GM18507 (cell line): ENCODE results near the gene APIP.

Experiments
- DNase-seq: peaks from one replicate; pipeline ENCODE4 v3.0.0; 2011; ENCODE audit warnings: low read depth; ENCODE audit not compliant: insufficient read length; ENCODE audit errors: extremely low spot score
- FAIRE-seq: peaks from 2 replicates; lab custom pipeline; 2011; peaks lifted over from hg19 to GRCh38; lab: Jason Lieb, UNC

Gene APIP

DNA sequence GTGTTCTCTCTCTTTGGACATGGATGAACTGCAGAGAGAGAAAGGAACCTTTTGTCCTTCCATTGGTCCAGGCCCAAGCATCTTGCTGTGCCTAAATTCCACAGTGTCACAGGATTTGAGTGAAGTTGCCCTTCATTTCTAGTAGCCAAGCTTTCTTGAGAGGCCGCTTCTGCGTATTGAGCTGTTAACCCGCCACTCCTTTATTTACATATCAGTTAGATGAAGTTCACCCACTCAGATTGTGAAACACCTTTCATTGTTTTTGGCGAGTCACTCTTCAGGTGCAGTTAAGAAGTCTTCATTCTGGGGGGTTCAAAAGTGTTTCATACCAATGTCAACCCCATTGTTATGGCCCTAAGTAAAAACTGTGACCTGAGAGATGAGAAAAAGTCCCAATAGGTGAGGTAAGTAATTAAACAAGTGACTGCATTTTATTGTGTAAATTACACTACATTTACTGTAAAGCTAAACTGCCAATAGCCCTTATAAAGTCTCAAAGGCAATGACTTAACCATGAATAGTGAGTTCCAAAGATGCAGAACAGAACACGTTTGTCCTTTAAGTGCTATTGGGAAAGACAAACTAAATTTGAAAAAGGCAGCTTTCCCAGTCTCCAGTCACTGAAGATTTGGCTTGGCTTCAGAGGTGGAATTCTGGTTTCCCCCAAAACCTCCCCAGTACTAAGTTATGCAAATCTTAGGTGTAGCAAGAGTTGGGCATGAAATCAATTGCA is 61.0 kb downstream of the APIP start:
- no peak for FAIRE-seq
- no peak for DNase-seq

DNA sequence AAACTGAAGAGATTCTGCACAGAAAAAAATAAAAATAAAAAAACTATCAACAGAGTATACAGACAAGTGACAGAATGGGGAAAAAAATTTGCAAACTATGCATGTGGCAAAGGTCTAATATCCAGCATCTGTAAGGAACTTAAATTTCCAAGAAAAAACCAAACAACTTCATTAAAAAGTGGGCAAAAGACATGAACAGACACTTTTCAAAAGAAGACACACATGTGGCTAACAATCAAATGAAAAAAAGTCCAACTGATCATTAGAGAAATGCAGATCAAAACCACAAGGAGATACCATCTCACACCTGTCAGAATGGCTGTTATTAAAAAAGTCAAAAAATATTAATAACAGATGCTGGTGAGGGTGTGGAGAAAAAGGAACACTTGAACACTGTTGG is 64.3 kb downstream of the APIP start:
- DNase-seq, result no peak
- no peak for FAIRE-seq

DNA sequence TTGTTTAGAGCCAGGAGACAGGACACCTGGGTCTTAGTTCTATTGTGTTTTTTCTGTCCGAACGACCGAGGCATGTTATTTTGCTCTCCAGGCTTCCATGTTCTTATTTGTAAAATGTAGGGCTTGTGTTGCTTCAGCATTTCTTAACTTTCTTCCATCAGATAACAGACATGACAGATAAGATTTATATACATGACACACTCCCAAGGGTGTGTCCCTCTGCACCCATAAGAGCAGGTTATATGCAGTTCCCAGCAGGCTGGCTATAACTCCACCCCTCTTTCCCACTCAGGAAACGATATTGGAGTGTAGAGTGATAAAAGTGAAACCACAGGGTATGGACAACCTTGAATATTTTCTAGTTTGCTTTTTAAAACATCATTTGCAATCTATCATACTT is 65.8 kb downstream of the APIP start:
- no peak for DNase-seq
- no peak for FAIRE-seq

DNA sequence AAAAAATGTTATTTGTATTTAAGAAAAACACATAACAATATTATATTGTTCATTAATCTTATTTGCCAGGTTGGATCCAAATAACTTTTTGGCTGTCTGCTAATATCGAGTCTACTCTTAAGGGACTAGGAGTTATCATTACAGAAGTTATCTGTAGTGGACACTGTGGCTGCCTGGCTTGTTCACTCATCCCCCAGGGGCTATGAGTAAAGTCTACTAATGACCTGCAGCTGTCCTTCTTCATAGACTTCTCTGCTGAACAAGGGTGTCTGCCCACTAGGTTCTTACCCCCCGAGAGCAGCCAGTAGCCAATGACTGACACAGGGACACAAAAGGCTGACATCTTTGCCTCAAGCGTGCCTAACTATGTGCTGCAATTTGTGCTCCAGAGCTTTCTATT is 69.7 kb downstream of the APIP start:
- DNase-seq, result no peak
- no peak for FAIRE-seq

DNA sequence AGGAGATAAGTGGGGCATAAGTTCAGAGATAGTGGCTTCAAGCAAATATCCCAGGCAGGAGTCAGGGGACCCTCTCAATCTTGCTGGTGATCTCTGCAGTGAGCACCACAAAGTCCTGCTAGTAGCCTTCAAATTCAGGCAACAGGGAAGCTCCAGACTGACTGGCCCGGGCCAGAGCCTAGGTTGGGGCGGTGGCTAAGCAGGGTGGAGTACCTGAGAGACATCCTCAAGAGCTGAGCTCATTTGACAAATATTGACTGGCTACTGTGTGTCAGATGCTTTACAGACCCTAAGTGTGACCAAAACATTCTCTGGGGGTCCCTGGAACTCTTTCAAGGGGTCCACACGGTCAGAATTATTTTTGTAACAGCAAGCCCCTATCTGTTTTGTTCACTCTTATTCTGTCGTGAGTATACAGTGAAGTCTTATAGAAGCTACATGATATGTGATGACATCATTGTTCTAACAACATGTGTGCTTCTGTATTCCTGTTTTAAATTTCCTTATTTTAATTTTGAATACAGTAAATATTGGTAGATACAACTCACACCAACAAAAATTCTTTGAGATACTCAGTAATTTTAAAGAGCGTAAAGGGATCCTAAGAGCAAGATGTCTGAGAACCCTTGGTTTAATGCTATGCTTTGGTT is 71.6 kb downstream of the APIP start:
- no peak for FAIRE-seq
- DNase-seq, result no peak

DNA sequence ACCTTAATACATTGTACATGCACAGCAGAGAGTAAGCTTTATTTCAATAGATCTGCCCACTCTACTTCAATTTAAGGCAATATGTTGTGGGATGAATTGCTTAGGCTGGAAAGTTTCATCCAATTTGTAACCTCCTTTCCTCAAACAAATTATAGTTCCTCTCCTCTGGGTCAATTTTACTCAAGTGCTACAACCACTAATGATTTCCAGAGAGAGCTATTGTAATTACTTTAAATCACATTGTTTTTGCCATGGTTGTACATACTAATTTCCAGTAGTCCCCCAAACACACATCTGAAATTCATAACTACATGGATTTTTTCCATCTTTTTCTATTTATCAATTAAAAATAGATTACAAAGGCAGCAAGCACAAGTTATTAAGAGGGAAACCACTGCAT is 72.9 kb downstream of the APIP start:
- DNase-seq, result no peak
- FAIRE-seq, result no peak

DNA sequence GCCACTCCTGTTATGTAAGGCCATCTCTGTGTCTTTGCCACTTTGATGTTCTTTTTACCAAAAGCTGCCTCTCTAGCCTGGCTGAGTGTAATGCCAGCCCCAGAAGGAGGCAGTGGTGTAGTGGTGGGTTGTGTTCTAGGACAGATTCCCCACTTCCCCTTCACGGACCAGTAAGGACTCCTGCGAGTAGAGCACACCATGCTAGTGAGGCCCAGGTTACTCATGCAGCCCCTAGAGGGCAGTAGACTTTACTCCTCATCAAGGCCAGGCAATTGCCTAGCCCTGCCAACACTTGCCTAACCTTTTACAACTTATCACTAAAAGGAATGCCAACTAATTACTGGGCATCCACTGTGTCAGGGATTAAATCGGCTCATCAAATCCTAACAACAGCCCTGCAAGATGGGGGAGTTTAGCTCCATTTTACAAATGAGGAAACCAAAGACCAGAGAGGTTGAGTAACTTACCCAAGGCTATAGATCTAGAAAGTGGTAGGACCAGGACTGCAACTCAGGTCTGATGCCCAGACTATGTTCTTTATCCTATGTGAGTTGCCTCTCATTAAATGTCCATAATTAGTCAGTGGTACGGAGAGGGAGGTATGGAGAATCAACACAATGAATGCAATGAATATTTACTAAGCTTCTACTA is 75.3 kb downstream of the APIP start:
- FAIRE-seq, result peak; percentile 77

DNA sequence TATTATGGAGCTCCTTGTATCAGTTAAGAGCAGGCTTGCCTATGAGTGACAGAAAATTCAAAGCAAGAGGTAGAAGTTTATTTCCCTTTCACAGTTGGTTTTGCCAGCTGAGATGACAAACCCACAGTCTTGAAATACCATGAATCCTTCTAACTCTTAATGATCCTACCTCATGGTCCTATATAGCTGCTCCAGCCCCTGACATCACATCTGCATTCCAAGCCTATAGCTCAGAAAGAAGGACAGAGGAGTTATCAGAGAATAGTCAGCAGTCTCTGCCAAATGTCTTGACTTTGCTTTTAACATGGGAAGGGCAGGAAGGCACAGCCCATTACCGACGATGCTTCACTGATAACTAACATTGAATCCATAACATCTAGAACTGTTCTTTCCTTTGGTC is 76.2 kb downstream of the APIP start:
- FAIRE-seq (no peak), DNase-seq (no peak)

More for the DNA sequence above, 75.3 kb downstream of the APIP start:
- no peak for DNase-seq

DNA sequence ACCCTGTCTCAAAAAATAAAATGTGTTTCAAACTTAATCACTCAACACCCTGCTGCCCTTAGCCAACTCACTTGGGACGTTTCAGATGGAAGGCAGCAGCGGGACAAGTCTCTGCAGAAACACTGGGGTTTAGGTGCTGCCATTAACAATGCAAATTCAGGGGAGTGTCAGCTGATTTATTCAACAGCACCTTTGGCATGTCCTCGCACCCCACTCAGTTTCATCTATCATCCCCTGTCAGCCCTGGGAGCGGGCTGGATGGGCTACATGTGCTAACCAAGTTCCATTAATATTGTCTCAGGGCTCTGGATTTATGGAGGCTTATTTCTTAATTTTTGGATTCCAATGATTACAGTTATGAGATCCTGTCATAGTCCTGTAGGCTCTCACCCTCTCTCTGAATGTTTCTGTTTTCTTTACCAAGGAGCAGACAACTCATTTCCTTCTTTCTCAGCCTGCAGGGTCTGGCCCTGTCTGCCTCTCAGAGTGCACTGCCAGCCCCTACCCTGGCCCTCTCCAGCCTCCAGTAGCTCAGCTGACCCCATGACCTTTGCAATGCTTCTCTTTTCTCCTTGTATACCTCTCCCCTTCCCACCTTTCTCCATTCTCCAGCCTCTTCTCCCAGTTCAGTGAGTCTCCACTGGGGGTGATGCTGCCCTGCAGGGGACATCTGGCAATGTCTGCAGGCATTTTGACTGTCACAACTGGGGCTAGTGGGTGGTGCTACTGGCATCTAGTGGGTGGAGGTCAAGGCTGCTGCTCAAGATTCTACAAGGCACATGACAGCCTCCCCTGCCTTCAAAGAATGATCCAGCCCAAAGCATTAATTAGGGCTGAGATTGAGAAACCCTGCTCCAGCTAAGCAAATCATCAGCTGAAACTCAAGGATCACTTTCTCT is 79.0 kb downstream of the APIP start:
- no peak for FAIRE-seq

DNA sequence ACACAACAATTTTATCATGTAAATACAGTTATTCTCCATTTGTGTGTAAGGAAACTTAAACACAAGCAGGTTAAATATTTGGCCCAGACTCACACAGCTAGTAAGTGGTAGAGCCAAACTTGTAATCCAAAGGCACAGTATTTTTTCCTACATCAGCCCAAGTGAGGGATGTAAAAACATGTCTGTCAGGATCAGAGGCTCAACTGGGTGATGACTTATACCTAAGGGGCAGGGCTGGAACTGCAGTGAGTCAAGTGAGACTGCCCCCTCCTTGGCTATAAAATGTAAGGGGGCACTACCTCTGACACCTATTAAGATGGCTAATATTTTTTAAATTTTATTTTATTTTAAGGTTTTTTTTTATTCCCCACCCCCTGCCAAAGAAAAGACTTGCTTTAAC is 82.6 kb downstream of the APIP start:
- FAIRE-seq (no peak), DNase-seq (no peak)

More for the DNA sequence above, 79.0 kb downstream of the APIP start:
- DNase-seq, result no peak
